HUES48 (cell line): ENCODE measurements around the gene PKP3.
A peak's percentile ranks its signal among the peaks of the same experiment; 100 is the strongest.
"Not testable (repeated sequence)": the region's sequence is repeated elsewhere in the genome, so short reads cannot be mapped to it uniquely, and the experiment has no call there.

ENCODE experiments used
- H3K27ac ChIP-seq: one replicate; pipeline ENCODE4 v1.7.0; 2013; ENCODE audit warnings: low read depth, low read length, inconsistent platforms
- H3K27me3 ChIP-seq: 2 replicates; pipeline ENCODE4 v1.6.1; 2013; ENCODE audit warnings: mild to moderate bottlenecking, low read length; ENCODE audit not compliant: control insufficient read depth, insufficient read depth
- H3K36me3 ChIP-seq: 2 replicates; pipeline ENCODE4 v1.6.1; 2013; ENCODE audit warnings: low read length; ENCODE audit not compliant: control insufficient read depth, insufficient read depth
- H3K4me1 ChIP-seq: 2 replicates; pipeline ENCODE4 v1.6.1; 2013; ENCODE audit warnings: mild to moderate bottlenecking, low read length; ENCODE audit not compliant: control insufficient read depth, insufficient read depth
- H3K4me3 ChIP-seq: 2 replicates; pipeline ENCODE4 v1.5.1; 2013; ENCODE audit warnings: mild to moderate bottlenecking, low read depth, low read length
- H3K9ac ChIP-seq: 2 replicates; pipeline ENCODE4 v1.6.1; 2013; ENCODE audit warnings: mild to moderate bottlenecking, low read depth, low read length, moderate library complexity
- H3K9me3 ChIP-seq: 2 replicates; pipeline ENCODE4 v1.6.1; 2013; ENCODE audit warnings: low read length; ENCODE audit not compliant: control insufficient read depth, insufficient read depth

Gene PKP3

GRCh38 chr11:394034-394857 is at the start of gene PKP3:
TSS of gene PKP3 (plus strand) at chr11:394209. CDS start at chr11:394293, 84 bp downstream.
- Histone ChIP-seq H3K4me3 (peak within 1 kb of the TSS; percentile 63), H3K27ac (no peak within 1 kb of the TSS), H3K4me1 (peaks cover 5% of the 10 kb centered on the region), H3K9me3 (no peaks in the 10 kb centered on the region), H3K36me3 (peaks cover 9% of the 10 kb centered on the region; the same call in 1 of the 2 replicates), H3K9ac (peak within 1 kb of the TSS; percentile 40; the same call in 1 of the 2 replicates), H3K27me3 (no peaks in the 10 kb centered on the region)

GRCh38 chr11:344836-345578 is 49.0 kb upstream of the PKP3 start:
- Histone ChIP-seq H3K9me3 (no peaks in the 10 kb centered on the region), H3K27ac (no peak overlapping the region), H3K36me3 (no peaks in the 10 kb centered on the region), H3K9ac (no peak overlapping the region), H3K27me3 (no peaks in the 10 kb centered on the region), H3K4me1 (peaks cover 26% of the 10 kb centered on the region), H3K4me3 (no peak overlapping the region)

GRCh38 chr11:346529-346928 is 47.5 kb upstream of the PKP3 start:
- H3K9me3 ChIP-seq: no peaks in the 10 kb centered on the region
- no peaks in the 10 kb centered on the region for H3K27me3 ChIP-seq
- H3K36me3 ChIP-seq: no peaks in the 10 kb centered on the region
- no peak overlapping the region for H3K27ac ChIP-seq
- peaks cover 18% of the 10 kb centered on the region for H3K4me1 ChIP-seq
- H3K4me3 ChIP-seq: no peak overlapping the region
- H3K9ac ChIP-seq: no peak overlapping the region

GRCh38 chr11:349270-349954 is 44.6 kb upstream of the PKP3 start:
- not testable (repeated sequence) for H3K27me3 ChIP-seq, H3K36me3 ChIP-seq, H3K4me3 ChIP-seq, H3K9ac ChIP-seq, H3K9me3 ChIP-seq, H3K27ac ChIP-seq
- peaks cover 13% of the 10 kb centered on the region for H3K4me1 ChIP-seq

- H3K9me3 ChIP-seq, H3K4me3 ChIP-seq, H3K27ac ChIP-seq, H3K9ac ChIP-seq, H3K27me3 ChIP-seq, H3K36me3 ChIP-seq: not testable (repeated sequence)
- peaks cover 14% of the 10 kb centered on the region for H3K4me1 ChIP-seq
Observed at GRCh38 chr11:350033-350722, 43.8 kb upstream of the PKP3 start.

GRCh38 chr11:350723-351255 is 43.2 kb upstream of the PKP3 start:
- Histone ChIP-seq H3K9ac (no peak overlapping the region), H3K4me3 (no peak overlapping the region), H3K4me1 (peaks cover 20% of the 10 kb centered on the region), H3K36me3 (no peaks in the 10 kb centered on the region), H3K9me3 (no peaks in the 10 kb centered on the region), H3K27me3 (no peaks in the 10 kb centered on the region), H3K27ac (no peak overlapping the region)

- no peaks in the 10 kb centered on the region for H3K9me3 ChIP-seq
- H3K36me3 ChIP-seq: no peaks in the 10 kb centered on the region
- no peak overlapping the region for H3K4me3 ChIP-seq
- no peak overlapping the region for H3K27ac ChIP-seq
- no peaks in the 10 kb centered on the region for H3K27me3 ChIP-seq
- peaks cover 20% of the 10 kb centered on the region for H3K4me1 ChIP-seq
- no peak overlapping the region for H3K9ac ChIP-seq
Observed at GRCh38 chr11:351411-351810, 42.6 kb upstream of the PKP3 start.

- Histone ChIP-seq H3K9me3 (no peaks in the 10 kb centered on the region; the same call in 1 of the 2 replicates), H3K9ac (no peak overlapping the region), H3K4me1 (peaks cover 20% of the 10 kb centered on the region), H3K27ac (no peak overlapping the region), H3K4me3 (no peak overlapping the region), H3K36me3 (no peaks in the 10 kb centered on the region), H3K27me3 (no peaks in the 10 kb centered on the region)
Observed at GRCh38 chr11:352456-353031, 41.5 kb upstream of the PKP3 start.

GRCh38 chr11:353179-353873 is 40.7 kb upstream of the PKP3 start:
- Histone ChIP-seq H3K9ac (no peak overlapping the region), H3K4me3 (no peak overlapping the region), H3K27me3 (no peaks in the 10 kb centered on the region), H3K36me3 (no peaks in the 10 kb centered on the region), H3K27ac (peak overlapping the region; percentile 50), H3K9me3 (no peaks in the 10 kb centered on the region; the same call in 1 of the 2 replicates), H3K4me1 (peaks cover 20% of the 10 kb centered on the region)
